ENCODE data around the gene LDLRAD3.

Gene LDLRAD3

GRCh38 chr11:35928688-35929395 lies 15.0 kb upstream of the LDLRAD3 start:
- no peak for DNase-seq

GRCh38 chr11:35930466-35930865 lies 13.4 kb upstream of the LDLRAD3 start:
- no peak for DNase-seq

GRCh38 chr11:35932121-35932520 lies 11.7 kb upstream of the LDLRAD3 start:
- DNase-seq = no peak

GRCh38 chr11:35932681-35933319 lies 11.1 kb upstream of the LDLRAD3 start:
- DNase-seq = no peak

GRCh38 chr11:35933320-35933871 lies 10.5 kb upstream of the LDLRAD3 start:
- no peak for DNase-seq

- DNase-seq = no peak
These were observed 9.6 kb upstream of the LDLRAD3 start for GRCh38 chr11:35934271-35934670.

GRCh38 chr11:35934981-35935380 lies 8.9 kb upstream of the LDLRAD3 start:
- no peak for DNase-seq

GRCh38 chr11:35935390-35935789 lies 8.5 kb upstream of the LDLRAD3 start:
- DNase-seq = no peak

GRCh38 chr11:35937111-35937510 lies 6.8 kb upstream of the LDLRAD3 start:
- DNase-seq = no peak

- DNase-seq = no peak
These were observed 6.2 kb upstream of the LDLRAD3 start for GRCh38 chr11:35937700-35938099.

- no peak for DNase-seq
These were observed 5.6 kb upstream of the LDLRAD3 start for GRCh38 chr11:35938231-35938630.

- no peak for DNase-seq
These were observed 553 bp upstream of the LDLRAD3 start for GRCh38 chr11:35943309-35943708.

GRCh38 chr11:35944503-35945136 lies 758 bp downstream of the LDLRAD3 start:
- DNase-seq = no peak

- DNase-seq = no peak
These were observed 1.3 kb downstream of the LDLRAD3 start for GRCh38 chr11:35945137-35945518.

GRCh38 chr11:35946766-35947165 lies 2.9 kb downstream of the LDLRAD3 start:
- DNase-seq = no peak

GRCh38 chr11:35947437-35947836 lies 3.6 kb downstream of the LDLRAD3 start:
- DNase-seq = no peak

- DNase-seq = no peak
These were observed 5.4 kb downstream of the LDLRAD3 start for GRCh38 chr11:35949242-35949641.

GRCh38 chr11:35950082-35950481 lies 6.2 kb downstream of the LDLRAD3 start:
- no peak for DNase-seq

GRCh38 chr11:35951680-35952079 lies 7.8 kb downstream of the LDLRAD3 start:
- DNase-seq = no peak

GRCh38 chr11:35953081-35953760 lies 9.4 kb downstream of the LDLRAD3 start:
- no peak for DNase-seq

GRCh38 chr11:35954205-35954604 lies 10.3 kb downstream of the LDLRAD3 start:
- DNase-seq = no peak

- DNase-seq = no peak
These were observed 11.8 kb downstream of the LDLRAD3 start for GRCh38 chr11:35955636-35956035.

GRCh38 chr11:35962369-35963138 lies 18.7 kb downstream of the LDLRAD3 start:
- DNase-seq = no peak

Measured in stimulated activated naive CD4-positive, alpha-beta T cell treated with Interleukin-2 at 50 U/mL for 16 hours (primary cell).